HL-60 (cell line): ENCODE results near the gene TPCN1.

Experiments
- DNase-seq, 2 experiments: peaks; one replicate each; pipeline ENCODE4 v3.0.0-alpha.2; 2010 to 2020; ENCODE audit warnings: low read depth in 1 of 2, low spot score in 1 of 2
- H3K27ac ChIP-seq: fragments of 250-450 bp; sonication (Bioruptor Pico); replicated peaks from 2 replicates; pipeline ENCODE4 v1.5.1; 2020; ENCODE audit warnings: mild to moderate bottlenecking, moderate library complexity
- H3K27me3 ChIP-seq: fragments of 250-450 bp; sonication (Bioruptor Pico); 2 replicates; pipeline ENCODE4 v1.5.1; 2021; ENCODE audit warnings: mild to moderate bottlenecking, moderate library complexity; ENCODE audit not compliant: insufficient read depth, poor library complexity, severe bottlenecking
- H3K4me3 ChIP-seq: replicated peaks from 2 replicates; pipeline ENCODE4 v1.5.1; 2011; ENCODE audit warnings: mild to moderate bottlenecking, control low read depth, low read length; ENCODE audit not compliant: insufficient read depth
- CTCF ChIP-seq: IDR thresholded peaks from one replicate; pipeline ENCODE4 v1.5.1; 2011; ENCODE audit warnings: low read length, control low read depth, inconsistent platforms; ENCODE audit not compliant: insufficient read depth
- GABPA ChIP-seq: IDR thresholded peaks from 2 replicates; pipeline ENCODE4 v1.6.1; 2012; ENCODE audit warnings: low read depth
- POLR2AphosphoS5 ChIP-seq: IDR thresholded peaks from 2 replicates; pipeline ENCODE4 v1.6.1; 2012; ENCODE audit warnings: low read depth
- REST ChIP-seq: IDR thresholded peaks from 2 replicates; pipeline ENCODE4 v1.6.1; 2012; ENCODE audit warnings: low read depth; ENCODE audit not compliant: insufficient replicate concordance
- SPI1 ChIP-seq: IDR thresholded peaks from 2 replicates; pipeline ENCODE4 v1.6.1; 2012; ENCODE audit warnings: low read depth, mild to moderate bottlenecking, borderline replicate concordance

Gene TPCN1

GRCh38 chr12:113196990-113197389, 24.3 kb upstream of the TPCN1 start:
- TF ChIP-seq CTCF (peak; percentile 84), GABPA (no peak)
- no peak overlapping the region for H3K27ac ChIP-seq
- no peak overlapping the region for H3K4me3 ChIP-seq
- peak in 1 of 2 experiments; percentile 81 for DNase-seq
- H3K27me3 ChIP-seq, result no peaks in the 10 kb centered on the region

GRCh38 chr12:113197518-113198077, 23.7 kb upstream of the TPCN1 start:
- no peak for DNase-seq
- Histone ChIP-seq H3K27me3 (no peaks in the 10 kb centered on the region), H3K27ac (no peak overlapping the region), H3K4me3 (no peak overlapping the region)
- no peak for TF ChIP-seq GABPA
- TF ChIP-seq SPI1, result no peak
- TF ChIP-seq POLR2AphosphoS5, result no peak

- TF ChIP-seq SPI1 (no peak), REST (no peak), GABPA (no peak), CTCF (no peak), POLR2AphosphoS5 (no peak)
- no peaks in the 10 kb centered on the region for H3K27me3 ChIP-seq
- no peak overlapping the region for H3K27ac ChIP-seq
- H3K4me3 ChIP-seq, result no peak overlapping the region
- no peak for DNase-seq
Observed at GRCh38 chr12:113198296-113198695, 23.0 kb upstream of the TPCN1 start.

- TF ChIP-seq REST, result no peak
- TF ChIP-seq CTCF, result no peak
- TF ChIP-seq SPI1, result no peak; the same call in 1 of the 2 replicates
- peak; percentile 35; the same call in 1 of the 2 replicates for TF ChIP-seq POLR2AphosphoS5
- TF ChIP-seq GABPA, result no peak
- H3K27ac ChIP-seq, result no peak overlapping the region
Observed at GRCh38 chr12:113200021-113200797, 21.1 kb upstream of the TPCN1 start.

More at GRCh38 chr12:113200021-113200797, 21.1 kb upstream of the TPCN1 start:
- DNase-seq, result peak in 1 of 2 experiments; percentile 81
- Histone ChIP-seq H3K27me3 (no peaks in the 10 kb centered on the region), H3K4me3 (no peak overlapping the region)
